H9 (cell line): ENCODE results near the gene UBR2. TPM values are rescaled to one million over a fixed set of nuclear protein-coding genes. Genes with fewer than 3 reads are reported as not detected.
A peak's percentile ranks its signal among the peaks of the same experiment; 100 is the strongest.

ENCODE experiments used
- DNase-seq: peaks from one replicate; pipeline ENCODE4 v3.0.0-alpha.2; 2017
- H2AFZ ChIP-seq: one replicate; pipeline ENCODE4 v1.6.1; 2013; ENCODE audit warnings: mild to moderate bottlenecking, low read length, control low read depth, moderate library complexity
- H2AK5ac ChIP-seq: 2 replicates; pipeline ENCODE4 v1.6.1; 2013; ENCODE audit warnings: low read length, control low read depth, mixed read lengths; ENCODE audit not compliant: insufficient read length
- H2BK120ac ChIP-seq: one replicate; pipeline ENCODE4 v1.6.1; 2013; ENCODE audit warnings: low read depth, mild to moderate bottlenecking, low read length, control low read depth, inconsistent platforms; ENCODE audit not compliant: poor library complexity, severe bottlenecking
- H2BK12ac ChIP-seq: 2 replicates; pipeline ENCODE4 v1.6.1; 2013; ENCODE audit warnings: low read length, control low read depth, mixed read lengths, low read depth; ENCODE audit not compliant: insufficient read length
- H2BK15ac ChIP-seq: 2 replicates; pipeline ENCODE4 v1.6.1; 2013; ENCODE audit warnings: low read depth, low read length, control low read depth
- H2BK20ac ChIP-seq: one replicate; pipeline ENCODE4 v1.6.1; 2013; ENCODE audit warnings: low read depth, mild to moderate bottlenecking, low read length, control low read depth, inconsistent platforms; ENCODE audit not compliant: poor library complexity, severe bottlenecking
- H2BK5ac ChIP-seq: 2 replicates; pipeline ENCODE4 v1.6.1; 2013; ENCODE audit warnings: low read length, control low read depth, mixed read lengths; ENCODE audit not compliant: insufficient read length
- H3K14ac ChIP-seq: 2 replicates; pipeline ENCODE4 v1.6.1; 2013; ENCODE audit warnings: low read length, control low read depth; ENCODE audit not compliant: insufficient read depth
- H3K18ac ChIP-seq: 2 replicates; pipeline ENCODE4 v1.6.1; 2013; ENCODE audit warnings: low read depth, mild to moderate bottlenecking, mixed read lengths, low read length, control low read depth; ENCODE audit not compliant: insufficient read length
- H3K23ac ChIP-seq: 2 replicates; pipeline ENCODE4 v1.6.1; 2013; ENCODE audit warnings: low read length, control low read depth, mixed read lengths, low read depth; ENCODE audit not compliant: insufficient read length
- H3K23me2 ChIP-seq: 2 replicates; pipeline ENCODE4 v1.6.1; 2013; ENCODE audit warnings: low read depth, mild to moderate bottlenecking, mixed read lengths, low read length, control low read depth; ENCODE audit not compliant: insufficient read length, poor library complexity, severe bottlenecking
- H3K27ac ChIP-seq: 2 replicates; pipeline ENCODE4 v1.5.1; 2013; ENCODE audit warnings: low read length, control low read depth, mixed read lengths, low read depth; ENCODE audit not compliant: insufficient read length
- H3K27me3 ChIP-seq: 2 replicates; pipeline ENCODE4 v1.6.1; 2013; ENCODE audit warnings: low read length, control low read depth, inconsistent platforms; ENCODE audit not compliant: insufficient read depth
- H3K4ac ChIP-seq: 2 replicates; pipeline ENCODE4 v1.6.1; 2013; ENCODE audit warnings: low read depth, mild to moderate bottlenecking, control low read depth, inconsistent platforms, low read length, moderate library complexity
- H3K4me1 ChIP-seq: 2 replicates; pipeline ENCODE4 v1.6.1; 2013; ENCODE audit warnings: low read length, control low read depth, inconsistent platforms; ENCODE audit not compliant: insufficient read depth
- H3K4me2 ChIP-seq: 2 replicates; pipeline ENCODE4 v1.6.1; 2013; ENCODE audit warnings: low read length, control low read depth, mixed read lengths; ENCODE audit not compliant: insufficient read length, insufficient read depth
- H3K56ac ChIP-seq: 2 replicates; pipeline ENCODE4 v1.6.1; 2013; ENCODE audit warnings: low read depth, mild to moderate bottlenecking, mixed read lengths, low read length, control low read depth; ENCODE audit not compliant: insufficient read length
- H3K79me1 ChIP-seq: 2 replicates; pipeline ENCODE4 v1.6.1; 2013; ENCODE audit warnings: low read depth, mild to moderate bottlenecking, moderate library complexity, low read length, control low read depth, inconsistent platforms; ENCODE audit not compliant: insufficient read depth, poor library complexity, severe bottlenecking
- H3K79me2 ChIP-seq: 2 replicates; pipeline ENCODE4 v1.6.1; 2013; ENCODE audit warnings: low read length, control low read depth, inconsistent platforms; ENCODE audit not compliant: insufficient read depth
- H3K9ac ChIP-seq: 2 replicates; pipeline ENCODE4 v1.6.1; 2013; ENCODE audit warnings: low read length, control low read depth, mixed read lengths; ENCODE audit not compliant: insufficient read length; ENCODE audit errors: extremely low read depth
- H3K9me3 ChIP-seq: one replicate; pipeline ENCODE4 v1.6.1; 2013; ENCODE audit warnings: low read depth, low read length, inconsistent platforms; ENCODE audit not compliant: control insufficient read depth
- H3T11ph ChIP-seq: one replicate; pipeline ENCODE4 v1.6.1; 2013; ENCODE audit warnings: mild to moderate bottlenecking, low read length, control low read depth, inconsistent platforms
- H4K20me1 ChIP-seq: one replicate; pipeline ENCODE4 v1.6.1; 2013; ENCODE audit not compliant: control insufficient read depth, insufficient read length, insufficient read depth
- H4K5ac ChIP-seq: 2 replicates; pipeline ENCODE4 v1.6.1; 2013; ENCODE audit warnings: low read depth, mild to moderate bottlenecking, mixed read lengths, low read length, control low read depth; ENCODE audit not compliant: insufficient read length
- H4K8ac ChIP-seq: replicated peaks from 2 replicates; pipeline ENCODE4 v1.6.1; 2013; ENCODE audit warnings: low read length, control low read depth, mixed read lengths, low read depth; ENCODE audit not compliant: insufficient read length
- H4K91ac ChIP-seq: 2 replicates; pipeline ENCODE4 v1.6.1; 2013; ENCODE audit warnings: low read depth, mild to moderate bottlenecking, moderate library complexity, mixed read lengths, low read length, control low read depth; ENCODE audit not compliant: insufficient read length
- H3K27ac Mint-ChIP-seq, 3 experiments: 2 replicates in 2 of 3; 3 replicates in 1 of 3; pipeline ENCODE4 v1.8.0; 2020 to 2021; ENCODE audit warnings: mixed read lengths in 3 of 3, mild to moderate bottlenecking in 1 of 3, moderate library complexity in 1 of 3
- H3K27me3 Mint-ChIP-seq: 2 replicates; pipeline ENCODE4 v1.8.0; 2021; ENCODE audit warnings: low read depth, mild to moderate bottlenecking, moderate library complexity, mixed read lengths
- H3K36me3 Mint-ChIP-seq, 3 experiments: 2 replicates in 2 of 3; 3 replicates in 1 of 3; pipeline ENCODE4 v1.8.0; 2020 to 2021; ENCODE audit warnings: low read depth in 3 of 3, mixed read lengths in 3 of 3; ENCODE audit not compliant: insufficient read depth in 1 of 3
- H3K4me1 Mint-ChIP-seq, 2 experiments: 2 replicates each; pipeline ENCODE4 v1.8.0; 2020; ENCODE audit warnings: mixed read lengths in 2 of 2
- H3K4me3 Mint-ChIP-seq, 2 experiments: 2 replicates in 1 of 2; 3 replicates in 1 of 2; pipeline ENCODE4 v1.8.0; 2020 to 2021; ENCODE audit warnings: mild to moderate bottlenecking in 2 of 2, mixed read lengths in 2 of 2, moderate library complexity in 1 of 2
- H3K9me3 Mint-ChIP-seq, 2 experiments: 2 replicates in 1 of 2; 3 replicates in 1 of 2; pipeline ENCODE4 v1.8.0; 2020; ENCODE audit warnings: mild to moderate bottlenecking in 2 of 2, mixed read lengths in 2 of 2, moderate library complexity in 1 of 2
- total RNA-seq: library from RNA; stranded (reverse); gene quantifications from 2 replicates; pipeline ENCODE4 v1.2.1, GENCODE V29; 2021
- TF ChIP-seq, protein P1 (sequence below): fragments of 200-600 bp; sonication (generic); conservative IDR thresholded peaks from 3 replicates; pipeline ENCODE4 v1.8.0; 2021; ENCODE audit warnings: antibody characterized with exemption, mild to moderate bottlenecking

The UBR2 gene
- total RNA-seq, 1 experiment from 2014 or later, result 18.7 TPM

GRCh38 chr6:42532038-42532669 is 31.7 kb upstream of the UBR2 start:
- H3K4me1 Mint-ChIP-seq, result no peaks in the 10 kb centered on the region

More at GRCh38 chr6:42532038-42532669, 31.7 kb upstream of the UBR2 start:
- H4K5ac ChIP-seq, result no peak overlapping the region
- no peak overlapping the region for H3K27ac ChIP-seq
- Mint-ChIP-seq H3K27me3 (no peaks in the 10 kb centered on the region; the same call in 1 of the 2 replicates), H3K9me3 (no peaks in the 10 kb centered on the region), H3K27ac (no peak overlapping the region), H3K4me3 (no peak overlapping the region), H3K36me3 (no peaks in the 10 kb centered on the region)
- H2AK5ac ChIP-seq, result no peak overlapping the region
- no peak for DNase-seq
- H3K79me1 ChIP-seq, result no peaks in the 10 kb centered on the region
- no peaks in the 10 kb centered on the region for H3K4me1 ChIP-seq
- H3K9ac ChIP-seq, result no peak overlapping the region
- H2BK20ac ChIP-seq, result no peak overlapping the region
- no peak overlapping the region for H2BK5ac ChIP-seq
- no peaks in the 10 kb centered on the region for H3K79me2 ChIP-seq
- no peak overlapping the region for H3K23ac ChIP-seq
- no peaks in the 10 kb centered on the region for H3K9me3 ChIP-seq
- H3K4ac ChIP-seq, result no peak overlapping the region
- no peak overlapping the region for H3T11ph ChIP-seq
- no peak overlapping the region for H3K4me2 ChIP-seq
- no peaks in the 10 kb centered on the region for H3K27me3 ChIP-seq
- no peak overlapping the region for H3K56ac ChIP-seq
- H2BK120ac ChIP-seq, result no peak overlapping the region
- no peak overlapping the region for H3K18ac ChIP-seq
- H3K23me2 ChIP-seq, result no peaks in the 10 kb centered on the region
- H4K91ac ChIP-seq, result no peak overlapping the region
- H2BK15ac ChIP-seq, result no peak overlapping the region
- H4K8ac ChIP-seq, result no peak overlapping the region
- H2BK12ac ChIP-seq, result no peak overlapping the region
- no peak overlapping the region for H2AFZ ChIP-seq
- TF ChIP-seq, protein P1, sequence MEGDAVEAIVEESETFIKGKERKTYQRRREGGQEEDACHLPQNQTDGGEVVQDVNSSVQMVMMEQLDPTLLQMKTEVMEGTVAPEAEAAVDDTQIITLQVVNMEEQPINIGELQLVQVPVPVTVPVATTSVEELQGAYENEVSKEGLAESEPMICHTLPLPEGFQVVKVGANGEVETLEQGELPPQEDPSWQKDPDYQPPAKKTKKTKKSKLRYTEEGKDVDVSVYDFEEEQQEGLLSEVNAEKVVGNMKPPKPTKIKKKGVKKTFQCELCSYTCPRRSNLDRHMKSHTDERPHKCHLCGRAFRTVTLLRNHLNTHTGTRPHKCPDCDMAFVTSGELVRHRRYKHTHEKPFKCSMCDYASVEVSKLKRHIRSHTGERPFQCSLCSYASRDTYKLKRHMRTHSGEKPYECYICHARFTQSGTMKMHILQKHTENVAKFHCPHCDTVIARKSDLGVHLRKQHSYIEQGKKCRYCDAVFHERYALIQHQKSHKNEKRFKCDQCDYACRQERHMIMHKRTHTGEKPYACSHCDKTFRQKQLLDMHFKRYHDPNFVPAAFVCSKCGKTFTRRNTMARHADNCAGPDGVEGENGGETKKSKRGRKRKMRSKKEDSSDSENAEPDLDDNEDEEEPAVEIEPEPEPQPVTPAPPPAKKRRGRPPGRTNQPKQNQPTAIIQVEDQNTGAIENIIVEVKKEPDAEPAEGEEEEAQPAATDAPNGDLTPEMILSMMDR, result peak; percentile 94
- no peak overlapping the region for H3K14ac ChIP-seq
- H4K20me1 ChIP-seq, result no peaks in the 10 kb centered on the region
